GM23338 (cell line): ENCODE data around the gene BTN3A1. TPM values are rescaled to one million over a fixed set of nuclear protein-coding genes. Genes with fewer than 3 reads are reported as not detected.

Experiments used
- ATAC-seq: fragments of 200-7000 bp; cut with Tn5 transposase; 3 replicates; pipeline ENCODE4 v1.9.1; 2020
- DNase-seq: peaks from one replicate; pipeline ENCODE4 v3.0.0-alpha.2; 2015; ENCODE audit warnings: low spot score
- H2AFZ ChIP-seq: fragments of 200-600 bp; sonication (generic); 2 replicates; pipeline ENCODE4 v1.8.0; 2016; ENCODE audit warnings: antibody characterized with exemption, mild to moderate bottlenecking, moderate library complexity
- H3F3A ChIP-seq: fragments of 200-600 bp; sonication (generic); replicated peaks from 2 replicates; pipeline ENCODE4 v1.8.0; 2017; ENCODE audit warnings: antibody characterized with exemption, mixed run types, low read depth
- H3K27ac ChIP-seq: fragments of 200-600 bp; sonication (generic); 2 replicates; pipeline ENCODE4 v1.6.1; 2016; ENCODE audit warnings: low read depth
- H3K27me3 ChIP-seq: fragments of 200-600 bp; sonication (generic); 2 replicates; pipeline ENCODE4 v1.8.0; 2016; ENCODE audit warnings: mild to moderate bottlenecking, mixed run types, moderate library complexity; ENCODE audit not compliant: insufficient read depth
- H3K36me3 ChIP-seq: fragments of 200-600 bp; sonication (generic); 2 replicates; pipeline ENCODE4 v1.8.0; 2016; ENCODE audit warnings: mild to moderate bottlenecking; ENCODE audit not compliant: insufficient read depth
- H3K4me1 ChIP-seq: fragments of 200-600 bp; sonication (generic); 2 replicates; pipeline ENCODE4 v1.8.0; 2016; ENCODE audit warnings: mild to moderate bottlenecking, moderate library complexity; ENCODE audit not compliant: insufficient read depth
- H3K4me2 ChIP-seq: fragments of 200-600 bp; sonication (generic); 2 replicates; pipeline ENCODE4 v1.7.1; 2017; ENCODE audit warnings: mixed run types
- H3K4me3 ChIP-seq: fragments of 200-600 bp; sonication (generic); 2 replicates; pipeline ENCODE4 v1.6.1; 2016; ENCODE audit warnings: mixed run types
- H3K79me2 ChIP-seq: fragments of 200-600 bp; sonication (generic); replicated peaks from 2 replicates; pipeline ENCODE4 v1.8.0; 2017; ENCODE audit warnings: mild to moderate bottlenecking; ENCODE audit not compliant: insufficient read depth
- H3K9me2 ChIP-seq: fragments of 200-600 bp; sonication (generic); 2 replicates; pipeline ENCODE4 v1.8.0; 2017; ENCODE audit not compliant: insufficient read depth
- H4K20me1 ChIP-seq: fragments of 200-600 bp; sonication (generic); replicated peaks from 2 replicates; pipeline ENCODE4 v1.8.0; 2017; ENCODE audit warnings: mild to moderate bottlenecking; ENCODE audit not compliant: insufficient read depth
- H3K27ac Mint-ChIP-seq: 2 replicates; pipeline ENCODE4 v1.8.0; 2020; ENCODE audit warnings: inconsistent platforms, mild to moderate bottlenecking, moderate library complexity, mixed read lengths
- H3K27me3 Mint-ChIP-seq: 3 replicates; pipeline ENCODE4 v1.8.0; 2022; ENCODE audit warnings: low read depth, mild to moderate bottlenecking, moderate library complexity, mixed read lengths, inconsistent platforms; ENCODE audit not compliant: insufficient read depth, poor library complexity
- H3K36me3 Mint-ChIP-seq: 3 replicates; pipeline ENCODE4 v1.8.0; 2021; ENCODE audit warnings: low read depth, mild to moderate bottlenecking, inconsistent platforms, moderate library complexity, mixed read lengths
- H3K4me1 Mint-ChIP-seq: 3 replicates; pipeline ENCODE4 v1.8.0; 2020; ENCODE audit warnings: mild to moderate bottlenecking, inconsistent platforms, mixed read lengths
- H3K4me3 Mint-ChIP-seq: 3 replicates; pipeline ENCODE4 v1.8.0; 2021; ENCODE audit warnings: moderate library complexity, mild to moderate bottlenecking, inconsistent platforms, mixed read lengths
- H3K9me3 Mint-ChIP-seq: 3 replicates; pipeline ENCODE4 v1.8.0; 2020; ENCODE audit warnings: moderate library complexity, mild to moderate bottlenecking, inconsistent platforms, mixed read lengths
- CTCF ChIP-seq, 2 experiments: fragments of 200-600 bp in 1 of 2; sonication (generic) in 1 of 2; conservative IDR thresholded peaks; 2 replicates each; pipeline versions ENCODE4 v1.5.1 to v1.6.1; 2016 to 2017; ENCODE audit warnings: antibody characterized with exemption in 2 of 2, low read depth in 2 of 2, mild to moderate bottlenecking in 2 of 2, moderate library complexity in 1 of 2
- ETS1 ChIP-seq: IDR thresholded peaks from 2 replicates; pipeline ENCODE4 v1.6.1; 2016; ENCODE audit warnings: antibody characterized with exemption
- NANOG ChIP-seq: IDR thresholded peaks from 2 replicates; pipeline ENCODE4 v1.6.1; 2016; ENCODE audit warnings: antibody characterized with exemption, borderline replicate concordance
- ZNF462 ChIP-seq: fragments of 250-450 bp; sonication (Bioruptor Pico); IDR thresholded peaks from 2 replicates; pipeline ENCODE4 v1.5.0; 2020; ENCODE audit warnings: mild to moderate bottlenecking, moderate library complexity
- polyA plus RNA-seq: library from polyadenylated mRNA; unstranded; fragments of >200 nt; fragmentation: Nextera tagmentation; extraction: Ambion mirVana; gene quantifications from 2 replicates; pipeline ENCODE4 v1.2.1, GENCODE V29; 2016
- total RNA-seq: library from RNA; depleted of rRNA; stranded (reverse); fragments of >200 nt; shearing (Covaris generic); gene quantifications from 2 replicates; pipeline ENCODE4 v1.2.3, GENCODE V29; 2014

Gene BTN3A1
- total and polyA plus RNA-seq, 2 experiments from 2014 or later = 2.4 to 4.0 TPM

GRCh38 chr6:26450240-26450639 lies 48.2 kb downstream of the BTN3A1 start:
- no peaks in the 10 kb centered on the region for H3K79me2 ChIP-seq
- DNase-seq (peak; percentile 39), ATAC-seq (peak; percentile 78)
- H3K36me3 ChIP-seq = no peaks in the 10 kb centered on the region
- TF ChIP-seq NANOG (no peak), CTCF (conservative IDR thresholded peaks at IDR 0.05; ENCODE audit: low read depth in 2 of 2) (peak; percentile 26 to 42; a peak in 2 of 4 replicates), ZNF462 (no peak), ETS1 (no peak)
- no peak overlapping the region for H3K27ac ChIP-seq
- H3K27ac Mint-ChIP-seq = no peak overlapping the region
- H3K27me3 ChIP-seq = no peaks in the 10 kb centered on the region
- no peak overlapping the region for H3K4me3 Mint-ChIP-seq
- H3K9me3 Mint-ChIP-seq = no peaks in the 10 kb centered on the region
- H3F3A ChIP-seq = no peaks in the 10 kb centered on the region
- H2AFZ ChIP-seq = no peak overlapping the region
- peaks cover 2% of the 10 kb centered on the region for H3K27me3 Mint-ChIP-seq
- no peaks in the 10 kb centered on the region for H3K9me2 ChIP-seq
- H3K4me2 ChIP-seq = no peak overlapping the region
- H3K36me3 Mint-ChIP-seq = no peaks in the 10 kb centered on the region
- H4K20me1 ChIP-seq = no peaks in the 10 kb centered on the region
- no peaks in the 10 kb centered on the region for H3K4me1 Mint-ChIP-seq
- no peak overlapping the region for H3K4me3 ChIP-seq
- H3K4me1 ChIP-seq = no peaks in the 10 kb centered on the region
